IMR-90 (cell line): Measurements from ENCODE around the gene IFNK. TPM values are rescaled to one million over a fixed set of nuclear protein-coding genes. Genes with fewer than 3 reads are reported as not detected.

Experiments used
- ATAC-seq: fragments of 200-7000 bp; cut with Tn5 transposase; 2 replicates; pipeline ENCODE4 v1.9.1; 2020; ENCODE audit warnings: low read depth, mild to moderate bottlenecking, moderate library complexity
- BruUV-seq: library from RNA; stranded (reverse); fragments of 400-500 nt; replicated peaks from 2 replicates; lab custom pipeline; 2021; lab: Mats Ljungman, UMichigan
- CTCF ChIA-PET: fragments of 300-600 bp; formaldehyde crosslinking; extraction: SDS; loops from one replicate; lab custom pipeline; 2021; ENCODE audit warnings: antibody characterized with exemption; lab: Yijun Ruan, JAX
- POLR2A ChIA-PET: fragments of 300-600 bp; sonication (Branson Sonifier 250); formaldehyde crosslinking; loops from one replicate; lab custom pipeline; 2022; ENCODE audit warnings: antibody characterized with exemption; ENCODE audit not compliant: unreplicated experiment; lab: Charles Lee
- DNase-seq: peaks from one replicate; pipeline ENCODE4 v3.0.0; 2013
- H2AFZ ChIP-seq: replicated peaks from 2 replicates; pipeline ENCODE3; 2013; ENCODE audit warnings: low read length, mild to moderate bottlenecking; ENCODE audit not compliant: poor library complexity
- H2AK5ac ChIP-seq: 2 replicates; pipeline ENCODE4 v1.6.1; 2013; ENCODE audit warnings: low read depth, low read length, inconsistent platforms
- H2AK9ac ChIP-seq: replicated peaks from 2 replicates; pipeline ENCODE3; 2013; ENCODE audit warnings: mild to moderate bottlenecking, low read depth, low read length, moderate library complexity; ENCODE audit not compliant: poor library complexity
- H2BK120ac ChIP-seq: 2 replicates; pipeline ENCODE4 v1.6.1; 2013; ENCODE audit warnings: low read depth, low read length, inconsistent platforms
- H2BK15ac ChIP-seq: 3 replicates; pipeline ENCODE4 v1.6.1; 2013; ENCODE audit warnings: low read depth, low read length, inconsistent platforms
- H2BK20ac ChIP-seq: 2 replicates; pipeline ENCODE4 v1.6.1; 2013; ENCODE audit warnings: low read depth, mild to moderate bottlenecking, inconsistent platforms, low read length, moderate library complexity
- H2BK5ac ChIP-seq: 2 replicates; pipeline ENCODE4 v1.6.1; 2013; ENCODE audit warnings: mild to moderate bottlenecking, low read depth, low read length, inconsistent platforms; ENCODE audit not compliant: poor library complexity, severe bottlenecking
- H3K14ac ChIP-seq: replicated peaks from 2 replicates; pipeline ENCODE4 v1.6.1; 2013; ENCODE audit warnings: low read depth, low read length, inconsistent platforms
- H3K18ac ChIP-seq: 2 replicates; pipeline ENCODE4 v1.6.1; 2013; ENCODE audit warnings: low read depth, low read length, control low read depth
- H3K23ac ChIP-seq: 2 replicates; pipeline ENCODE4 v1.6.1; 2013; ENCODE audit warnings: low read depth, low read length, inconsistent platforms
- H3K27ac ChIP-seq: 2 replicates; pipeline ENCODE4 v1.5.1; 2013; ENCODE audit warnings: mild to moderate bottlenecking, control low read depth, low read length; ENCODE audit not compliant: insufficient read depth
- H3K27me3 ChIP-seq: 2 replicates; pipeline ENCODE4 v1.6.1; 2013; ENCODE audit warnings: low read length; ENCODE audit not compliant: control insufficient read depth, insufficient read depth
- H3K36me3 ChIP-seq: 2 replicates; pipeline ENCODE4 v1.6.1; 2013; ENCODE audit warnings: low read length, mixed read lengths; ENCODE audit not compliant: control insufficient read depth, insufficient read depth
- H3K4ac ChIP-seq: 2 replicates; pipeline ENCODE4 v1.6.1; 2013; ENCODE audit warnings: low read depth, low read length, inconsistent platforms
- H3K4me1 ChIP-seq: 2 replicates; pipeline ENCODE4 v1.6.1; 2013; ENCODE audit warnings: low read length, mixed read lengths; ENCODE audit not compliant: control insufficient read depth, insufficient read depth
- H3K4me2 ChIP-seq: 2 replicates; pipeline ENCODE4 v1.6.1; 2013; ENCODE audit warnings: low read depth, mild to moderate bottlenecking, control low read depth, low read length, moderate library complexity
- H3K4me3 ChIP-seq: 2 replicates; pipeline ENCODE4 v1.5.1; 2013; ENCODE audit warnings: low read depth, mild to moderate bottlenecking, control low read depth, low read length, moderate library complexity; ENCODE audit not compliant: insufficient read depth
- H3K56ac ChIP-seq: 2 replicates; pipeline ENCODE4 v1.6.1; 2013; ENCODE audit warnings: low read length, inconsistent platforms; ENCODE audit not compliant: insufficient read depth; ENCODE audit errors: extremely low read depth
- H3K79me1 ChIP-seq, 2 experiments: 2 replicates each; pipeline ENCODE4 v1.6.1; 2013; ENCODE audit warnings: low read length in 2 of 2, inconsistent platforms in 1 of 2, low read depth in 1 of 2
- H3K9ac ChIP-seq: 2 replicates; pipeline ENCODE4 v1.6.1; 2013; ENCODE audit warnings: low read depth, low read length, control low read depth
- H3K9me1 ChIP-seq: 2 replicates; pipeline ENCODE4 v1.6.1; 2013; ENCODE audit warnings: low read length, inconsistent platforms; ENCODE audit not compliant: insufficient read depth
- H3K9me3 ChIP-seq: 2 replicates; pipeline ENCODE4 v1.6.1; 2013; ENCODE audit warnings: low read length; ENCODE audit not compliant: control insufficient read depth, insufficient read depth
- H4K20me1 ChIP-seq: 2 replicates; pipeline ENCODE4 v1.6.1; 2013; ENCODE audit warnings: low read length, inconsistent platforms; ENCODE audit not compliant: insufficient read depth
- H4K5ac ChIP-seq: 2 replicates; pipeline ENCODE4 v1.6.1; 2013; ENCODE audit warnings: mild to moderate bottlenecking, low read depth, low read length, control low read depth
- H4K8ac ChIP-seq, 2 experiments: 2 replicates each; pipeline ENCODE4 v1.6.1; 2013; ENCODE audit warnings: low read depth in 2 of 2, low read length in 2 of 2, control low read depth in 1 of 2, inconsistent platforms in 1 of 2
- H4K91ac ChIP-seq: 2 replicates; pipeline ENCODE4 v1.6.1; 2013; ENCODE audit warnings: low read depth, low read length, inconsistent platforms; ENCODE audit not compliant: insufficient read depth
- BHLHE40 ChIP-seq: fragments of 150-350 bp; IDR thresholded peaks from 2 replicates; pipeline ENCODE4 v1.6.1; 2016; ENCODE audit warnings: mild to moderate bottlenecking, low read depth, low read length
- CEBPB ChIP-seq: IDR thresholded peaks from 2 replicates; pipeline ENCODE4 v1.6.1; 2012; ENCODE audit warnings: low read depth, low read length, improper control_type of control experiment
- FOS ChIP-seq: fragments of 150-350 bp; IDR thresholded peaks from 2 replicates; pipeline ENCODE4 v1.6.1; 2016; ENCODE audit warnings: low read depth, low read length
- MAZ ChIP-seq: IDR thresholded peaks from 2 replicates; pipeline ENCODE4 v1.6.1; 2012; ENCODE audit warnings: low read depth, mild to moderate bottlenecking, low read length, improper control_type of control experiment, moderate library complexity, borderline replicate concordance
- MXI1 ChIP-seq: IDR thresholded peaks from 2 replicates; pipeline ENCODE4 v1.6.1; 2012; ENCODE audit warnings: low read depth, mild to moderate bottlenecking, low read length, moderate library complexity, borderline replicate concordance
- NFE2L2 ChIP-seq: fragments of 150-350 bp; IDR thresholded peaks from 2 replicates; pipeline ENCODE4 v1.6.1; 2016; ENCODE audit warnings: low read depth, mild to moderate bottlenecking, low read length
- RAD21 ChIP-seq: IDR thresholded peaks from 2 replicates; pipeline ENCODE4 v1.6.1; 2012; ENCODE audit warnings: low read length, improper control_type of control experiment
- RCOR1 ChIP-seq: IDR thresholded peaks from 2 replicates; pipeline ENCODE4 v1.6.1; 2012; ENCODE audit warnings: mild to moderate bottlenecking, low read length, improper control_type of control experiment; ENCODE audit not compliant: insufficient replicate concordance
- RFX5 ChIP-seq: IDR thresholded peaks from 2 replicates; pipeline ENCODE4 v1.8.0; 2012; ENCODE audit warnings: low read depth, mild to moderate bottlenecking, low read length, moderate library complexity
- WGBS, 2 experiments: methylation state at CpG; one replicate each; pipeline versions ENCODE4 v1.1.5 to v1.1.7; 2013; ENCODE audit warnings: missing lambda C conversion rate in 2 of 2; ENCODE audit not compliant: insufficient read length in 1 of 2; ENCODE audit errors: extremely low coverage in 2 of 2; 5-methylcytosine and 5-hydroxymethylcytosine counted together
- dilution Hi-C: fragments of 300-500 bp; cut with HindIII; formaldehyde crosslinking; loops from one replicate; pipeline ENCODE4 v1.14.3; 2018; ENCODE audit warnings: low sequenced_read_pairs; ENCODE audit not compliant: unreplicated experiment
- in situ Hi-C: fragments of 300-500 bp; cut with MboI; formaldehyde crosslinking; loops from 3 replicates; pipeline ENCODE4 v1.14.3; 2019; ENCODE audit warnings: low sequenced_read_pairs, inconsistent platforms, mixed read lengths
- intact Hi-C: fragments of 100-400 bp; cut with micrococcal nuclease; formaldehyde crosslinking; loops from 2 replicates; pipeline ENCODE4 v1.10.0; 2022
- polyA plus RNA-seq, 3 experiments: library from polyadenylated mRNA; depleted of rRNA; stranded (reverse); fragments of >200 nt; gene quantifications; 2 replicates each; pipeline ENCODE4 v1.2.3, GENCODE V29; 2012; ENCODE audit warnings: low replicate concordance in 1 of 3
- total RNA-seq: library from RNA; depleted of rRNA; stranded (reverse); fragments of >200 nt; gene quantifications from 2 replicates; pipeline ENCODE4 v1.2.3, GENCODE V29; 2012
- TF ChIP-seq, protein P1 (sequence below): fragments of 150-350 bp; IDR thresholded peaks from 2 replicates; pipeline ENCODE4 v1.6.1; 2017; ENCODE audit warnings: mild to moderate bottlenecking, antibody characterized with exemption, low read length, low read depth
- TF ChIP-seq, protein P2 (sequence below): fragments of 150-350 bp; IDR thresholded peaks from 2 replicates; pipeline ENCODE4 v1.6.1; 2016; ENCODE audit warnings: low read depth, mild to moderate bottlenecking, low read length, moderate library complexity, borderline replicate concordance
- TF ChIP-seq, protein P3 (sequence below): conservative IDR thresholded peaks from 2 replicates; pipeline ENCODE4 v1.5.1; 2012; ENCODE audit warnings: mild to moderate bottlenecking, low read depth, low read length, improper control_type of control experiment

IFNK gene
- total and polyA plus RNA-seq, 2 of the 4 experiments (the other 2 are of a cell fraction) = not detected

DNA sequence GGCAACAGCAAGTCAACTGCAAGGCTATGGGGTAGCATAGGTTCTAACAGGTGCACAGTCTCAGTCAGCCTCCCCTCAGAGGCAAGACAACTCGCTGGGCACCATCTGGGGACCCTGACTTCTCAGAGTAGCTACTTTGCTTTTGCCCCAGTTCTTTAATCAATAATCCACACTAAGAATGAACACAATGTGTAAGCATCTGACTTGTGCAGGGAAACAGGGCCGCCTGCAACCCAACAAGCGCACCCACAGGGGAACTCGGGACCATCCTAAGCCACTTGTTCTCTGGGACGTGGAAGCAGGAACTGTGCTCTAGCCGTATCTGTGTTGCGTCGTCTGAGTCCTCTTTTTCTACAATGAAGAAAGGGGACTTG, 3.6 kb downstream of the IFNK start:
- intact Hi-C loops = no loop called here
- H2AK5ac ChIP-seq = no peak overlapping the region
- no peak overlapping the region for H3K27ac ChIP-seq
- CTCF ChIA-PET = no interaction called here
- no CpG with 5 or more reads among the region's 8 CpGs for WGBS, 2 experiments
- H3K4me3 ChIP-seq = no peak overlapping the region
- H3K4me1 ChIP-seq = no peaks in the 10 kb centered on the region
- H3K56ac ChIP-seq = no peak overlapping the region
- no peak overlapping the region for H2BK5ac ChIP-seq
- H3K9me1 ChIP-seq = no peaks in the 10 kb centered on the region
- no peaks in the 10 kb centered on the region for H3K36me3 ChIP-seq
- TF ChIP-seq CEBPB = no peak
- no peak for TF ChIP-seq NFE2L2
- no peak for TF ChIP-seq BHLHE40
- TF ChIP-seq RFX5 = no peak
- TF ChIP-seq, protein P1, sequence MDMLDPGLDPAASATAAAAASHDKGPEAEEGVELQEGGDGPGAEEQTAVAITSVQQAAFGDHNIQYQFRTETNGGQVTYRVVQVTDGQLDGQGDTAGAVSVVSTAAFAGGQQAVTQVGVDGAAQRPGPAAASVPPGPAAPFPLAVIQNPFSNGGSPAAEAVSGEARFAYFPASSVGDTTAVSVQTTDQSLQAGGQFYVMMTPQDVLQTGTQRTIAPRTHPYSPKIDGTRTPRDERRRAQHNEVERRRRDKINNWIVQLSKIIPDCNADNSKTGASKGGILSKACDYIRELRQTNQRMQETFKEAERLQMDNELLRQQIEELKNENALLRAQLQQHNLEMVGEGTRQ = no peak
- TF ChIP-seq, protein P2, sequence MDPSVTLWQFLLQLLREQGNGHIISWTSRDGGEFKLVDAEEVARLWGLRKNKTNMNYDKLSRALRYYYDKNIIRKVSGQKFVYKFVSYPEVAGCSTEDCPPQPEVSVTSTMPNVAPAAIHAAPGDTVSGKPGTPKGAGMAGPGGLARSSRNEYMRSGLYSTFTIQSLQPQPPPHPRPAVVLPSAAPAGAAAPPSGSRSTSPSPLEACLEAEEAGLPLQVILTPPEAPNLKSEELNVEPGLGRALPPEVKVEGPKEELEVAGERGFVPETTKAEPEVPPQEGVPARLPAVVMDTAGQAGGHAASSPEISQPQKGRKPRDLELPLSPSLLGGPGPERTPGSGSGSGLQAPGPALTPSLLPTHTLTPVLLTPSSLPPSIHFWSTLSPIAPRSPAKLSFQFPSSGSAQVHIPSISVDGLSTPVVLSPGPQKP = no peak
- TF ChIP-seq, protein P3, sequence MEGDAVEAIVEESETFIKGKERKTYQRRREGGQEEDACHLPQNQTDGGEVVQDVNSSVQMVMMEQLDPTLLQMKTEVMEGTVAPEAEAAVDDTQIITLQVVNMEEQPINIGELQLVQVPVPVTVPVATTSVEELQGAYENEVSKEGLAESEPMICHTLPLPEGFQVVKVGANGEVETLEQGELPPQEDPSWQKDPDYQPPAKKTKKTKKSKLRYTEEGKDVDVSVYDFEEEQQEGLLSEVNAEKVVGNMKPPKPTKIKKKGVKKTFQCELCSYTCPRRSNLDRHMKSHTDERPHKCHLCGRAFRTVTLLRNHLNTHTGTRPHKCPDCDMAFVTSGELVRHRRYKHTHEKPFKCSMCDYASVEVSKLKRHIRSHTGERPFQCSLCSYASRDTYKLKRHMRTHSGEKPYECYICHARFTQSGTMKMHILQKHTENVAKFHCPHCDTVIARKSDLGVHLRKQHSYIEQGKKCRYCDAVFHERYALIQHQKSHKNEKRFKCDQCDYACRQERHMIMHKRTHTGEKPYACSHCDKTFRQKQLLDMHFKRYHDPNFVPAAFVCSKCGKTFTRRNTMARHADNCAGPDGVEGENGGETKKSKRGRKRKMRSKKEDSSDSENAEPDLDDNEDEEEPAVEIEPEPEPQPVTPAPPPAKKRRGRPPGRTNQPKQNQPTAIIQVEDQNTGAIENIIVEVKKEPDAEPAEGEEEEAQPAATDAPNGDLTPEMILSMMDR = no peak
- TF ChIP-seq RAD21 = no peak
- TF ChIP-seq MXI1 = no peak
- TF ChIP-seq MAZ = no peak
- no peak for TF ChIP-seq RCOR1
- TF ChIP-seq FOS = no peak
- H4K91ac ChIP-seq = no peak overlapping the region
- peaks cover 32% of the 10 kb centered on the region for H3K27me3 ChIP-seq
- POLR2A ChIA-PET = no interaction called here
- no peak overlapping the region for H2AFZ ChIP-seq
- H3K23ac ChIP-seq = no peak overlapping the region
- H3K9ac ChIP-seq = no peak overlapping the region
- H3K79me1 ChIP-seq = no peaks in the 10 kb centered on the region
- H2BK15ac ChIP-seq = no peak overlapping the region
- H2AK9ac ChIP-seq = no peak overlapping the region
- no peaks in the 10 kb centered on the region for H4K20me1 ChIP-seq
- H3K18ac ChIP-seq = no peak overlapping the region
- no TSS peak for BruUV-seq
- dilution Hi-C loops = no loop called here
- no peak overlapping the region for H4K5ac ChIP-seq
- no peak overlapping the region for H3K14ac ChIP-seq
- no peak for ATAC-seq
- H2BK20ac ChIP-seq = no peak overlapping the region
- H4K8ac ChIP-seq = no peak overlapping the region
- no peak overlapping the region for H3K4me2 ChIP-seq
- no peaks in the 10 kb centered on the region for H3K9me3 ChIP-seq
- no peak overlapping the region for H3K4ac ChIP-seq
- H2BK120ac ChIP-seq = no peak overlapping the region
- in situ Hi-C loops = loop anchor here (5.0 kb wide), 1 partner anchor 195 kb away; no protein-coding TSS in a partner anchor
- DNase-seq = no peak
